ENCODE measurements around the gene CNTNAP2. TPM values are rescaled to one million over a fixed set of nuclear protein-coding genes. Genes with fewer than 3 reads are reported as not detected.
A peak's percentile ranks its signal among the peaks of the same experiment; 100 is the strongest.

The CNTNAP2 gene
- total RNA-seq, 8 experiments from 2014 or later, result 0.05 to 27.0 (median 15.0) TPM

DNA sequence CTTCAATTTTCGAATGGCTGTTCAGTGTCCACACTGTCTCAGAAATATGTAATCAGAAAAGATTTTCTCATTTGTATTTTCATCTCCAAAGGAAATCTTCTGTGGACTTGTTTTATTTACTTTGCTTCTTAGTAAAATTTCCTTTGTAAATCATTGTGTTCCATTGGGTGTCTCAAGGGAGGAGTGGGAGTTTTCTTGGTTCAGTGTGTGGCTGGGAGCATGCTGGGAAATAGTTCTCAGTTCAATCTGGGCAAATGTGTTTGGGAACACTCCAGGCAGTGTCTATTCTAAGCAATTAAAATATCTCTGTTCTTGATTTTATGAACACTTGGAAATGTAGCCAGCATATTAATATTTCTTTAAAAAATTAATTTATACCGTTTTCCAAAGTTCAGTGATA lies 1019.8 kb downstream of the CNTNAP2 start:
- no peaks in the 10 kb centered on the region for H3K4me1 ChIP-seq (replicated peaks in 1 of 2)
- H3K4me3 ChIP-seq, result no peak overlapping the region
- H3K27ac ChIP-seq, result no peak overlapping the region
- WGBS, 10 experiments, result 0 to 100% (median 55%) methylated on average over 1 to 2 of the region's 2 CpGs; no CpG with 5 or more reads in 1 of the 10 experiments
- in situ Hi-C loops (cut with MboI; ENCODE audit: low pct_unique_long_range_greater_than_20kb in 2 of 9, low sequenced_read_pairs in 9 of 9, unreplicated experiment in 9 of 9), result no loop called here
- ATAC-seq (replicated peaks in 6 of 8), result no peak

- no peak for ATAC-seq (replicated peaks in 6 of 8)
- 0 to 67% (median 17%) methylated on average over 1 to 2 of the region's 2 CpGs; no CpG with 5 or more reads in 1 of the 10 experiments for WGBS, 10 experiments
Measured at GRCh38 chr7:147145194-147145593, 1028.6 kb downstream of the CNTNAP2 start.

GRCh38 chr7:147146169-147146568 lies 1029.6 kb downstream of the CNTNAP2 start:
- in situ Hi-C loops (cut with MboI; ENCODE audit: low pct_unique_long_range_greater_than_20kb in 2 of 9, low sequenced_read_pairs in 9 of 9, unreplicated experiment in 9 of 9), result no loop called here
- no peak for ATAC-seq (replicated peaks in 6 of 8)
- Histone ChIP-seq H3K4me3 (no peak overlapping the region), H3K4me1 (replicated peaks in 1 of 2) (no peaks in the 10 kb centered on the region), H3K27ac (no peak overlapping the region)
- WGBS, 10 experiments, result 0 to 100% (median 19%) methylated on average over 1 to 3 of the region's 3 CpGs; no CpG with 5 or more reads in 2 of the 10 experiments

More at GRCh38 chr7:147145194-147145593, 1028.6 kb downstream of the CNTNAP2 start:
- no peak overlapping the region for H3K4me3 ChIP-seq
- in situ Hi-C loops (cut with MboI; ENCODE audit: low pct_unique_long_range_greater_than_20kb in 2 of 9, low sequenced_read_pairs in 9 of 9, unreplicated experiment in 9 of 9), result no loop called here
- H3K27ac ChIP-seq, result no peak overlapping the region
- H3K4me1 ChIP-seq (replicated peaks in 1 of 2), result no peaks in the 10 kb centered on the region

GRCh38 chr7:147151661-147152060 lies 1035.1 kb downstream of the CNTNAP2 start:
- no peaks in the 10 kb centered on the region for H3K4me1 ChIP-seq (replicated peaks in 1 of 2)
- in situ Hi-C loops (cut with MboI; ENCODE audit: low pct_unique_long_range_greater_than_20kb in 2 of 9, low sequenced_read_pairs in 9 of 9, unreplicated experiment in 9 of 9), result no loop called here
- ATAC-seq (replicated peaks in 6 of 8), result no peak
- H3K4me3 ChIP-seq, result no peak overlapping the region
- no peak overlapping the region for H3K27ac ChIP-seq

GRCh38 chr7:147153571-147153970 lies 1037.0 kb downstream of the CNTNAP2 start:
- in situ Hi-C loops (cut with MboI; ENCODE audit: low pct_unique_long_range_greater_than_20kb in 2 of 9, low sequenced_read_pairs in 9 of 9, unreplicated experiment in 9 of 9), result no loop called here
- H3K4me3 ChIP-seq, result no peak overlapping the region
- no peak overlapping the region for H3K27ac ChIP-seq
- 0 to 100% (median 88%) methylated on average over 1 to 3 of the region's 3 CpGs for WGBS, 10 experiments
- ATAC-seq (replicated peaks in 6 of 8), result no peak
- no peaks in the 10 kb centered on the region for H3K4me1 ChIP-seq (replicated peaks in 1 of 2)

- Histone ChIP-seq H3K4me3 (no peak overlapping the region), H3K27ac (no peak overlapping the region), H3K4me1 (replicated peaks in 1 of 2) (no peaks in the 10 kb centered on the region)
- in situ Hi-C loops (cut with MboI; ENCODE audit: low pct_unique_long_range_greater_than_20kb in 2 of 9, low sequenced_read_pairs in 9 of 9, unreplicated experiment in 9 of 9), result no loop called here
- 0 to 100% (median 77%) methylated on average over 1 of the region's 1 CpG; no CpG with 5 or more reads in 4 of the 10 experiments for WGBS, 10 experiments
- peak in 2 of 8 experiments; percentile 20 to 31 for ATAC-seq (replicated peaks in 6 of 8)
Measured at GRCh38 chr7:147161405-147161804, 1044.8 kb downstream of the CNTNAP2 start.

DNA sequence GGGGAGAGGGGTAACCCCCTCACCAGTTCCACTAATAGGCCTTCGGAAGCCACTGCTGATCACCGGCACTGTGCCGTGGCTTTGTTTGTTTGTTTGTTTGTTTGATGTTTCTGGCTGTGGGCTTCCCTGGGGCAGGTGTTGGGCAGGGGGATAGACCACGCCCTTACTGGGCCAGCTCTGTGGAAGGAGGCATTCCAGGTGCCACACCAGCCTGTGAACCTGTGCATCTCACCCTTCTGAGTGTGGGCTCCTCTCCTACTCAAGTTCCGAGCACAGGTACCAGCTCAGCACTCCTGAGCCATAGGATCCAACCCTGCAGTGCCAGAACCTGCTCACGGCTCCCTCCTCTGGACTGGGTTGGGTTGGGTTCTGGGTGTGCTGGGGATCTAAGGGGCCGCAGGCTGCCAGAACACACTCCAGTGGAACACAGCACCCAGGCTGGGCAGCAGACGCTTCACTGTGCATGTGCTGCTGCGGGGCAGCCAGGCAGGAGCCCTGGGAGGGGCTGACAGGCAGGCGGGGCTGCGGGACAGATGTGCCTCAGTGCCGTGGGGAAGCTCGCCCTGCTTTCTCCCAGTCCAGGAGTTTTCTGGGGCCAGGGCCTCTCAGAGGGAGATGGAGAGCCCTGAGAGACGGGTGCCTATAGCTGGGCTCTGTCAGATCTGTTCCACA lies 1053.9 kb downstream of the CNTNAP2 start:
- H3K4me3 ChIP-seq, result no peak overlapping the region
- H3K4me1 ChIP-seq (replicated peaks in 1 of 2), result peaks cover 0 to 9% of the 10 kb centered on the region in 2 donors
- no peak overlapping the region for H3K27ac ChIP-seq
- in situ Hi-C loops (cut with MboI; ENCODE audit: low pct_unique_long_range_greater_than_20kb in 2 of 9, low sequenced_read_pairs in 9 of 9, unreplicated experiment in 9 of 9), result no loop called here
- ATAC-seq (replicated peaks in 6 of 8), result no peak
- WGBS, 10 experiments, result 0 to 100% (median 65%) methylated on average over 1 to 2 of the region's 14 CpGs; no CpG with 5 or more reads in 6 of the 10 experiments

DNA sequence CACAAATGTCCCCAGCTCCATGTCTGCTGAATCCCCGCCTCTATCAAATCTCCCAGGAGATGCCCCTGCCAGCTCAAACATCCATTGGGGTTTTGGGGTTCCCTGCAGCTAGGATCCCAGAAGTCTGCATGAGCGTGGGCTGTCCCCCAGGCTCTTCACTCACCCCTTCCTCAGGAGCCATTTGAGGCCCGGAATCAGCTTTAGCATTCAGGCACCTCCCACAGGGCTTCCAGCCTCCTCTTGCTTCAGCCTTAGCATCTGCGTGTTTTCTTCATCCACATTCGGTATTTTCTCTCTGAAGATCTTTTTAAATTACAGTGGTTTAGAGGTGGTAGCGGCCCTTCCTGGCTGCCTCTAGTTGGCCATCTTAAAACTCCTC lies 1054.4 kb downstream of the CNTNAP2 start:
- no peak for ATAC-seq (replicated peaks in 6 of 8)
- in situ Hi-C loops (cut with MboI; ENCODE audit: low pct_unique_long_range_greater_than_20kb in 2 of 9, low sequenced_read_pairs in 9 of 9, unreplicated experiment in 9 of 9), result no loop called here
- no peak overlapping the region for H3K4me3 ChIP-seq
- H3K27ac ChIP-seq, result no peak overlapping the region
- H3K4me1 ChIP-seq (replicated peaks in 1 of 2), result peaks cover 0 to 9% of the 10 kb centered on the region in 2 donors
- 7 to 100% (median 78%) methylated on average over 1 to 4 of the region's 6 CpGs; no CpG with 5 or more reads in 5 of the 10 experiments for WGBS, 10 experiments

- no peak overlapping the region for H3K27ac ChIP-seq
- no peak overlapping the region for H3K4me3 ChIP-seq
- in situ Hi-C loops (cut with MboI; ENCODE audit: low pct_unique_long_range_greater_than_20kb in 2 of 9, low sequenced_read_pairs in 9 of 9, unreplicated experiment in 9 of 9), result no loop called here
- no peak for ATAC-seq (replicated peaks in 6 of 8)
- peaks cover 0 to 9% of the 10 kb centered on the region in 2 donors for H3K4me1 ChIP-seq (replicated peaks in 1 of 2)
Measured at GRCh38 chr7:147173883-147174282, 1057.3 kb downstream of the CNTNAP2 start.

DNA sequence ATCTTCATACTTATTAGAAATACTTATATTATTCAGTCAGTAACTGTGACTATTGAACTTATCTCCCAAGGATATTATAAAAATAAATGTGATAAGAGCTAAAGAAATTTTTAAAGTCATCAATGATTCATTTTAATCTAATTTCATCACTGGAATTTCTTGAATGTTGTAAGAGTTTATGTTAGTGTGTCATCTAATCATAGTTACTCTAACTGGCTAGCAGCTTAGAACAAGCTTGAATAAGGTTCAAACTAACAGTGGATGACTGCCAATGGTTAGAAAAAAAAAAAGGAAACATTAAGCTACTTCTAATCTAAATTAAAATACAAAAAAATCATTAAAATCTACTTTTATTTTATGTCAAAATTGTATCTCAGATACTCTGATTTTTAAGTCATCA lies 1066.3 kb downstream of the CNTNAP2 start:
- in situ Hi-C loops (cut with MboI; ENCODE audit: low pct_unique_long_range_greater_than_20kb in 2 of 9, low sequenced_read_pairs in 9 of 9, unreplicated experiment in 9 of 9), result no loop called here
- Histone ChIP-seq H3K4me3 (no peak overlapping the region), H3K4me1 (replicated peaks in 1 of 2) (no peaks in the 10 kb centered on the region), H3K27ac (no peak overlapping the region)
- no peak for ATAC-seq (replicated peaks in 6 of 8)

DNA sequence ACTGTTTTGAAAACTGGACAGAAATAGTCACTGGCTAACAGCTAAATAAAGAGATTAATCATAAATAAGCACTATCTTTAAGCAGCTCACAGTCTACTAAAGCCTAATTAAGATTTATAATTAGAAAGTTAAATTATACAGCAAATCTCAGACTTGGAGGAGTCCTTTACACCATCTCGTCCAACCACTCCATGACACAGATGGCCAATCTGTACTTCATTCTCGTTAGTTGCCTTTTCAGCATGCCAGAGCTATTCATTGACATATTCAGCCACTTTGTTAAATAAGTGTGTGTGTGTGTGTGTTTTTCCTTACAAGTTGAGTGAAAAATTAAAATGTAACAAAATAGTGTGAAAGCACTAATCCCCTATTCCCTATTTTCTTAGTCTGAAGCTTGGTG lies 1066.7 kb downstream of the CNTNAP2 start:
- in situ Hi-C loops (cut with MboI; ENCODE audit: low pct_unique_long_range_greater_than_20kb in 2 of 9, low sequenced_read_pairs in 9 of 9, unreplicated experiment in 9 of 9), result no loop called here
- no peak for ATAC-seq (replicated peaks in 6 of 8)
- Histone ChIP-seq H3K4me1 (replicated peaks in 1 of 2) (no peaks in the 10 kb centered on the region), H3K27ac (no peak overlapping the region), H3K4me3 (no peak overlapping the region)
- 0 to 100% (median 33%) methylated on average over 1 to 2 of the region's 2 CpGs; no CpG with 5 or more reads in 3 of the 10 experiments for WGBS, 10 experiments

- ATAC-seq (replicated peaks in 6 of 8), result no peak
- Histone ChIP-seq H3K27ac (no peak overlapping the region), H3K4me1 (replicated peaks in 1 of 2) (no peaks in the 10 kb centered on the region), H3K4me3 (no peak overlapping the region)
- 0 to 100% (median 100%) methylated on average over 1 of the region's 1 CpG; no CpG with 5 or more reads in 1 of the 10 experiments for WGBS, 10 experiments
- in situ Hi-C loops (cut with MboI; ENCODE audit: low pct_unique_long_range_greater_than_20kb in 2 of 9, low sequenced_read_pairs in 9 of 9, unreplicated experiment in 9 of 9), result no loop called here
Measured at GRCh38 chr7:147188467-147188866, 1071.9 kb downstream of the CNTNAP2 start.

DNA sequence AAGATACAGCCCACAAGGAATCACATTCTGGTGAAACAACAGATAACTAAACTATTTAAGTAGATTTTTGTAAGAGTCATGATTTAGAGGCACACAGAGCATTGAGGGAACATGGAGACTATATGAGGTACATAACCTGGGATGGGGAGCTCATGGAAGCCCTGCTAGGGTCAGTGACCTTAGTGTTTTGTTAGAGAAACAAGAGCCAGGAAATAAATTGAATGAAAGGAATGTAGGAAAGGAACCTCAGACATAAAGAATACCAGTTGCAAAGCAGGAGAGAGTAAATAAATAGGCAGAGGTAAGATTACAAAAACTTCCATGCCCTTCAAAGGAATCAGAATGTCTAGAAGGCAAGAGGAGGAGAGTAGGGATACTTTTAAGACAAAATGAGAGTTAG lies 1076.9 kb downstream of the CNTNAP2 start:
- Histone ChIP-seq H3K4me3 (no peak overlapping the region), H3K27ac (no peak overlapping the region), H3K4me1 (replicated peaks in 1 of 2) (no peaks in the 10 kb centered on the region)
- ATAC-seq (replicated peaks in 6 of 8), result no peak
- in situ Hi-C loops (cut with MboI; ENCODE audit: low pct_unique_long_range_greater_than_20kb in 2 of 9, low sequenced_read_pairs in 9 of 9, unreplicated experiment in 9 of 9), result no loop called here

DNA sequence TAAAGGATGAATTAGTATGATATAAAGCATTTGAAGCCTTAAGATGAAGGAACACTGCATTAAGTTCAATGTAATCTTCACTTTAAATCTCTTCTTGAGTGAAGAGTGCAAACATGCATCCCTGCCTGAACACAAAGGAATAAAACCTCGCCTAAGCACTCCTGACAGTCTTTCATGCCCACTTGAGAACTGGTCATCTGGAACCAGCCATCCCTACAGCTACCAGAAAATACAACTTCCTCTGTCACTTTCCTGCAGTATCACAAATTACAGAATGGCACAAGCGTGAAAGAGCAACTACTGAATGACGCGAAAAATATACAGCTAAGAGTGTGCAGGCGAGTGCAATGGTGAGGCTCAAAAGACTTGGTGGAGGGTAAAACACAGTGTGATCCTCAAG lies 1079.9 kb downstream of the CNTNAP2 start:
- no peak for ATAC-seq (replicated peaks in 6 of 8)
- H3K4me1 ChIP-seq (replicated peaks in 1 of 2), result no peaks in the 10 kb centered on the region
- 0 to 100% (median 78%) methylated on average over 1 to 5 of the region's 5 CpGs; no CpG with 5 or more reads in 1 of the 10 experiments for WGBS, 10 experiments
- no peak overlapping the region for H3K4me3 ChIP-seq
- no peak overlapping the region for H3K27ac ChIP-seq
- in situ Hi-C loops (cut with MboI; ENCODE audit: low pct_unique_long_range_greater_than_20kb in 2 of 9, low sequenced_read_pairs in 9 of 9, unreplicated experiment in 9 of 9), result no loop called here
